Gastrocnemius medialis (tissue), 4 donors: ENCODE results near the gene HIVEP3.

ENCODE experiments used
- CTCF ChIP-seq, 5 experiments: fragments of 450-650 bp in 3 of 5; fragments of 200-600 bp in 2 of 5; sonication (generic) in 2 of 5; IDR thresholded peaks in 4 of 5; conservative IDR thresholded peaks in 1 of 5; 1 replicate in 4 of 5; 2 replicates in 1 of 5; pipeline ENCODE4 v1.5.1; 2016 to 2019; ENCODE audit warnings: antibody characterized with exemption in 5 of 5, mild to moderate bottlenecking in 3 of 5, moderate library complexity in 3 of 5
- POLR2A ChIP-seq, 2 donors: fragments of 450-650 bp; IDR thresholded peaks; one replicate each; pipeline ENCODE4 v1.6.1; 2017; ENCODE audit warnings: antibody characterized with exemption in 2 of 2, mild to moderate bottlenecking in 2 of 2, moderate library complexity in 2 of 2

DNA sequence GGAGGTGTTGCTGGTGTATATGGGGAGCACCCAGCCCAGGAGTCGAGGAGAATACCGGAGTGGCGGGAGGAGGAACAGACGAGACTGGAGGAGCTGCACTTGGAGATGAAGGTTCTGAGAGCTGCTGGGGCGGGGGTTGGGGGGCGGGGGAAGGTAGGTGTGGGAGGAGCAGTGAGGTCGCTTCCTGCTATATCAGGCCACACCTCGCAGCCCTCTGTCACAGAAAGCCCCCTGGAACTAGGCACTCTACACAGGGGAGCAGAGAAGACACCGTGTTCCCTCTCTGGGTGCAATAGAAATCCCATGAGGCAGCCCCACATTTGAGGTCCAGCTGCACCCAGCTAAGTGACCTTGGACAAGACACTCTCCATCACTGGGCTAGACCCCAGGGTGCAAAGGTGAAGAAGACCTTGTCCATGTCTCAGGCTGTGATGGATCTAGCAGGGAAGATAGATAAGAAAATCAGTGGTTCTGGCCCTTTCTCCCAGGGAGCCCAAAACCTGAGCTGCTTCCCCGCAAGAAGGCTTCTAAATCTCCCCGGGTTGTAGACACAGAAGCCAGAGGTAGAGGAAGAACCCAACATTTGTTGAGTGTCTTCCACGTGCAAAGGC is 278.5 kb downstream of the HIVEP3 start:
- TF ChIP-seq CTCF (IDR thresholded peaks at IDR 0.05 in 4 of 5, conservative IDR thresholded peaks at IDR 0.05 in 1 of 5) (no peak), POLR2A (IDR thresholded peaks at IDR 0.05) (no peak)
